ENCODE measurements around the gene RBMS3. TPM values are rescaled to one million over a fixed set of nuclear protein-coding genes. Genes with fewer than 3 reads are reported as not detected.
A peak's percentile ranks its signal among the peaks of the same experiment; 100 is the strongest.

Gene RBMS3
- polyA plus RNA-seq, 1 experiment, result 33.4 TPM

DNA sequence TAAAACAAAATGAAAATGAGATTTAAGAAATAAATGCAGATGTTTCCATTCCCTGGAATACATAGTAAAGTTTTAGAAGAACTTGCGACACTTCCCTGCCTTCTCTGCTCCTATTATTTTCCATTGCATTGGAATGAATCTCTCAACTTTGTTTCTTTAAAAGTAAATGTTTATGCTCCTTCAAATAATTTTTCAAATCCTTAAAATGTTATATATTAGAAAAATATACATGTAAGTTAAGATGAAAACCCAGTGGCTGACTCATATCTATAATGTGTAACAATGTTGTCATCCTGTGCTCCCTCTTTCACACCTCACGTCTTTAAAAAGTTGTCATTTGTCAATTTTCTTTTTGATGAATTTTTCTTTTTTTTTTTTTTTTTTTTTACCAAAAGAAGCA, 3.6 kb downstream of the RBMS3 start:
- CTCF ChIA-PET, result no interaction called here
- DNase-seq (ENCODE audit: low read depth, low spot score), result no peak
- H3K27me3 ChIP-seq (ENCODE audit: control insufficient read depth, insufficient read depth, low read length), result no peaks in the 10 kb centered on the region
- no peaks in the 10 kb centered on the region for H3K9me3 ChIP-seq (ENCODE audit: control insufficient read depth, insufficient read depth, low read length)
- POLR2A ChIA-PET, result no interaction called here
- TF ChIP-seq, protein P1, sequence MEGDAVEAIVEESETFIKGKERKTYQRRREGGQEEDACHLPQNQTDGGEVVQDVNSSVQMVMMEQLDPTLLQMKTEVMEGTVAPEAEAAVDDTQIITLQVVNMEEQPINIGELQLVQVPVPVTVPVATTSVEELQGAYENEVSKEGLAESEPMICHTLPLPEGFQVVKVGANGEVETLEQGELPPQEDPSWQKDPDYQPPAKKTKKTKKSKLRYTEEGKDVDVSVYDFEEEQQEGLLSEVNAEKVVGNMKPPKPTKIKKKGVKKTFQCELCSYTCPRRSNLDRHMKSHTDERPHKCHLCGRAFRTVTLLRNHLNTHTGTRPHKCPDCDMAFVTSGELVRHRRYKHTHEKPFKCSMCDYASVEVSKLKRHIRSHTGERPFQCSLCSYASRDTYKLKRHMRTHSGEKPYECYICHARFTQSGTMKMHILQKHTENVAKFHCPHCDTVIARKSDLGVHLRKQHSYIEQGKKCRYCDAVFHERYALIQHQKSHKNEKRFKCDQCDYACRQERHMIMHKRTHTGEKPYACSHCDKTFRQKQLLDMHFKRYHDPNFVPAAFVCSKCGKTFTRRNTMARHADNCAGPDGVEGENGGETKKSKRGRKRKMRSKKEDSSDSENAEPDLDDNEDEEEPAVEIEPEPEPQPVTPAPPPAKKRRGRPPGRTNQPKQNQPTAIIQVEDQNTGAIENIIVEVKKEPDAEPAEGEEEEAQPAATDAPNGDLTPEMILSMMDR (IDR thresholded peaks at IDR 0.05; ENCODE audit: low read depth, low read length), result no peak
- no peak overlapping the region for H3K27ac ChIP-seq (ENCODE audit: low read depth, low read length)
- peak overlapping the region; percentile 81 for H3K4me3 ChIP-seq (ENCODE audit: low read depth, low read length)

DNA sequence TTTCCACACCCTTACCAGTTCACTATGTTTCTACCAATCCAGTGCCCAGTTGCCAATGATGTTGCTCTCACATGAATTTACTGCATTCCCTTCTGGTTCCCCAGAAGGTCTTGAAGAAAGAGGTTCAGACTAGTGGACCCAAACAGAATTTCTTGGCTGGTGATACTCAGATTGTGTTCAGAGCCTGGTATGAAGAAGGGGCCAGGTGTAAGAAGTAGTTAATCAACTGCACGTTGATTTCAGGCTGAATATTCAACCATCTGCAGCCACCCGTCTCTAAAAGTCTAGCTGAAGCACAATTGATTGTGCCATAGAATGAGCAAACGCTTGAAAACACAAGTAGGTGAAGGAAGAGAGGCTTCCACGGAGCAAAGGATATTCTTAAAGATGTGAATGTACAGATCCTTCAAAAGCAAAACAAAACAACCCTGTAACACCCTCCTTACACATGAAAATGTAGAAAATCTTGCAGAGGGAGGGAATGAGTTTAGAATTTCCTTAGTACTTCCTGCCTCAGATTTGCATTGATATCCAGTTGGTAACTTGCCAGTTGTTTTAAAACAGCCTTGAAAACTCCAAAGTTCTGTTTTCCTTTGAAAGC, 4.7 kb downstream of the RBMS3 start:
- no peak overlapping the region for H3K27ac ChIP-seq (ENCODE audit: low read depth, low read length)

DNA sequence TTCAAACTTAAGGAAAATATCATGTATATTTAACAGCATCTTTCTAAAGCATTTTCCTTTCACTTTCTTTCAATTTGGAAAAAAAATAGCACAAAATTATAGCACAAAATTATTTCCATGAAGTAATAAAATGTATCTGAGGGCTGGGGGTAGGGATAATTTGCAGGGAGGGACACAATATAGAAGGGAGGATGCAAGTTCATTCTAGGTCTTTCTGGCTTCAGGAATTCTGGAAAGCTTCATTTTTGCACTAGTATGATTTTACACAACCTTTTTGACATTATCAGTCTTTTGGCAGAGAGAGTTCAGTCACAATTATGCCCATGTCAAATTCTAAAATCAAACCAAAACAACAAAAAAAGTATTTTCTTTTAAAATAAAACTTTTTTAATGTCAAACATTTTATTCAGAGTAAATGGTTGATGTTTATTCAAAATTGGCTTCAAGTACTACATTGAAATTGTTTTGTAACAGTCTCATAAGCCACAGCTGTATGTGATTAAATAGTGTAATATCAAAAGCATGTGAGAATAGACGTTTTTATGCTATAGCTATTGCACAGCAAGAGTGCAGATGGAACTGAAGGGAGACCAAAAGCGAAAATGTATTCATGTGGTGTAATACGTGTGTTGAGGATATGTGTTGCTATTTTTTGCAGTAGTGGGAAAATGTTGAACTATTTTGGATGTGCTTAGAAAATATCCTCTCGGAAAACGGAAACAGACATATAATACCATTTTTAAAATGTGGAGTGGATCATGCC, 5.8 kb downstream of the RBMS3 start:
- no peaks in the 10 kb centered on the region for H3K9me3 ChIP-seq (ENCODE audit: control insufficient read depth, insufficient read depth, low read length)
- CTCF ChIA-PET, result no interaction called here
- H3K4me3 ChIP-seq (ENCODE audit: low read depth, low read length), result peak overlapping the region; percentile 47
- DNase-seq (ENCODE audit: low read depth, low spot score), result peak; percentile 43
- no peaks in the 10 kb centered on the region for H3K27me3 ChIP-seq (ENCODE audit: control insufficient read depth, insufficient read depth, low read length)
- no peak overlapping the region for H3K27ac ChIP-seq (ENCODE audit: low read depth, low read length)
- POLR2A ChIA-PET, result no interaction called here
- TF ChIP-seq, protein P1 (IDR thresholded peaks at IDR 0.05; ENCODE audit: low read depth, low read length), result no peak

More for the DNA sequence above, 4.7 kb downstream of the RBMS3 start:
- Histone ChIP-seq H3K4me3 (ENCODE audit: low read depth, low read length) (peak overlapping the region; percentile 47), H3K27me3 (ENCODE audit: control insufficient read depth, insufficient read depth, low read length) (no peaks in the 10 kb centered on the region), H3K9me3 (ENCODE audit: control insufficient read depth, insufficient read depth, low read length) (no peaks in the 10 kb centered on the region)
- POLR2A ChIA-PET, result no interaction called here
- TF ChIP-seq, protein P1 (IDR thresholded peaks at IDR 0.05; ENCODE audit: low read depth, low read length), result no peak
- DNase-seq (ENCODE audit: low read depth, low spot score), result no peak
- CTCF ChIA-PET, result interaction anchor here (0.7 kb wide), 1 partner anchor 110 kb away, joined by 4 read pairs; no protein-coding TSS in a partner anchor

DNA sequence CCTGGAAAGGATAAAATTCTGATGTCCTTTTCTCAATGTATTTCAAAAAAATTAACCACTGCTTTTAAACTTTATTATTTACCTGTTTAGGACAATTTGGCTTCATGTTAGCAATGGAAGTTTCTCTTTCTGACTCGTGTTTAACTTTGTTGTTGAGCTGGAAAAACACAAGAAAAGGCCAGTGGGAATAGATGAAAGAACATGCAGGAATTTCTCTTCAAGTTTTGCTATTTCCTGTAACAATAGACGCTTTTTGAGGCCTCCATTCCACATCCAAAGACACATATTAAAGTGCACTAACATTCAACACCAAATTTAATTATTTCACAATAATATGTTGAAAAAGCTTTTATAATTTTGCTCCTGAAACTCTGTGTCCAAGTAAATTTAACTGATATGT, 9.7 kb downstream of the RBMS3 start:
- ChIA-PET CTCF (no interaction called here), POLR2A (no interaction called here)
- TF ChIP-seq, protein P1 (IDR thresholded peaks at IDR 0.05; ENCODE audit: low read depth, low read length), result no peak
- Histone ChIP-seq H3K9me3 (ENCODE audit: control insufficient read depth, insufficient read depth, low read length) (no peaks in the 10 kb centered on the region), H3K27me3 (ENCODE audit: control insufficient read depth, insufficient read depth, low read length) (no peaks in the 10 kb centered on the region), H3K27ac (ENCODE audit: low read depth, low read length) (no peak overlapping the region), H3K4me3 (ENCODE audit: low read depth, low read length) (no peak overlapping the region)
- no peak for DNase-seq (ENCODE audit: low read depth, low spot score)

DNA sequence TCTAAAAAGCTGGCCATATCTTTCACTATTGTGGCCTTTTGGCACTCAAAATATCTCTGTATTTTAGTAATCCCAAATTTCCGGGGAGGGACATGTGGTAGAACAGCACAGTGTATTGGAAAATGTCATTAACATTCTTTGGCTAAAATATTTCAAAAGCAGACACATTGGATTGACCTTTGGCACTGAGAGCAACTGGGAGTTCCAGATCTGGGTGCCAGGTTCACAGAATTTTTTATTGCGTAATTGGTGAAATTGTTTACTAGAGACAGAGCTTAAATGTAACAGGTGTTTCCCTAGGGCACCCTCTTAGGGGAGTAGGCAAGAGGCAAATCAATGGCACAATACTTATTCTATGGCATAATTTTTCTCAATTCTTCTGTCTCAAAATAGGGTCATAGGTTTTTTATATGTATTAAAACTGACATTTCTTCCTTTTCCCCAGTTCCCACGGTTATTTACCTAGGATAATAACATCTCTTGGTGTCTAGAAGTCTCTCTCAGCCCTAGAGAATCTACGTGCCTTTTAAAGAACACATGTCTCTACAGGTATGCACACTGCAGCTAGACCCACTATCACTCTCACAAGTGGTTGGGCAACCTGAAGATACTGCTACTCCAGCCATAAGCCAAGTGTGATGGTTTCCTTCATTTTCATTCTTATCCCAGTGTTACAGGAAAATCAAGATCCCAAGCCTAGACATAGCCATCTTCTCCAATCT, 10.6 kb downstream of the RBMS3 start:
- Histone ChIP-seq H3K4me3 (ENCODE audit: low read depth, low read length) (no peak overlapping the region), H3K27ac (ENCODE audit: low read depth, low read length) (no peak overlapping the region), H3K27me3 (ENCODE audit: control insufficient read depth, insufficient read depth, low read length) (no peaks in the 10 kb centered on the region), H3K9me3 (ENCODE audit: control insufficient read depth, insufficient read depth, low read length) (no peaks in the 10 kb centered on the region)
- TF ChIP-seq, protein P1 (IDR thresholded peaks at IDR 0.05; ENCODE audit: low read depth, low read length), result no peak
- CTCF ChIA-PET, result no interaction called here
- POLR2A ChIA-PET, result no interaction called here
- no peak for DNase-seq (ENCODE audit: low read depth, low spot score)

Measured in AG04450 (cell line).